GM21723 (cell line): ENCODE data around the gene GNAI1.

Source experiments
- ATAC-seq: cut with Tn5 transposase; IDR thresholded peaks from one replicate; pipeline ENCODE4 v1.9.1; 2021; ENCODE audit warnings: mild to moderate bottlenecking, moderate library complexity; ENCODE audit not compliant: unreplicated experiment

The GNAI1 gene

GRCh38 chr7:80131675-80132435 is 2.8 kb upstream of the GNAI1 start:
- ATAC-seq = no peak

GRCh38 chr7:80132594-80132993 is 2.0 kb upstream of the GNAI1 start:
- no peak for ATAC-seq

GRCh38 chr7:80133361-80134114 is 1.1 kb upstream of the GNAI1 start:
- no peak for ATAC-seq

DNA sequence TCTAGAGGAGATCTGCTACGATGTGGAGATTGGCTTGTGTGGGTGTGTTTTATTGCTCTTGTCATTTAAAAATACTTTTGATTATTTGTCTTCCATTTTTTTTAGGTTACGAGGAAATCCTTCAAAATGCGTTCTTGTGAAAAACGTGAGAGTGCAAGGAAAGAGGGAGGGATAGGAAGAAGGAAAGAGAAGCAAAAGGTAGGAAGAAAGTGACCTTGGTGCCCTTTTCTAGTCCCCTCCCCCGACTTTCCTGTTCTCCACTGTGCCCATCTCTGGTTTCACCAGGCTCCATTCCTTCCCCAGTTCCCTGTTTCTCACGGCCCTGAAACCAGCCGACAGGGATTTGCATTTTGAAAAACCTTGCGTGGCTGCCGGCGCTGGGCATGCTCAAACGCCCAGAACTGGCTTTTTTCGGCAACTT is 506 bp upstream of the GNAI1 start:
- ATAC-seq = no peak

DNA sequence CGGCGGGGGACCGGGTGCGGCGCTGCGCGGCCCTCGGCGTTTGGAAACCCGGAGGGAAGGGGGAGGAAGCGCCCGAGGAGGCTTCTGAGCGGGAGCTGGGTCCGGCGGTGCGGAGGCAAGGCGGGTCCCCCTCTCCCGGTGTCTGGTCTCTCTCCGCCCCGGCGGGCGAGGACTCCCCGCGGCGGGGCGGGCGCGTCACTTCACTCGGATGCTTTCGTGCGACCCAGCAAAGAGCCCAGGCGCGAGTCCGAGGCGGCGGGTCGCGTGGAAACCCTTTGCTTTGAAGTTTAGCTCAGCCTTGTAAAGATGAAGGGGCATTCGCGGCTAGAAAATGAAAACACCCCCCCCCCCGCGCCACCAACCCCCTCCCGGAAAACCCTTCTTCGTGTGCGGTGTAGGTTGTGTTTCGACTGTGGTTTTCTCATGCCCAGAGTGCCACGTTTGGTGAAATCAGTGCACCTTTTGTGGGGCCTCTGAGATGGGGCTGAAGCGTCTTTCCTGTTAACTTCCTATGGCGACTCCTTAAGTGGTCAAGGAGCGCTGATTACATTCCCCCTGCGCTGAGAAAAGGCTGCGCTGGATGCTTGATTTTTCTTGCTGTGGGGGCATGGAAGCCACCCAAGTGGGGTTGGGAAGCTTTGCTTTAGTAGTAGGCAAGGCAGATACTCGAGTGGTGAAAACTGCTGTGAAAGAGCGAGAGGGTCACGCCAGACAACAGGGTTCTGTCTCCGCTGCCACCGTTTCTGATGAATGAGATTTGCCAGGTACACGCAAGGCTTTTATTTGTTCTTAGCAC is 876 bp downstream of the GNAI1 start:
- ATAC-seq = no peak

DNA sequence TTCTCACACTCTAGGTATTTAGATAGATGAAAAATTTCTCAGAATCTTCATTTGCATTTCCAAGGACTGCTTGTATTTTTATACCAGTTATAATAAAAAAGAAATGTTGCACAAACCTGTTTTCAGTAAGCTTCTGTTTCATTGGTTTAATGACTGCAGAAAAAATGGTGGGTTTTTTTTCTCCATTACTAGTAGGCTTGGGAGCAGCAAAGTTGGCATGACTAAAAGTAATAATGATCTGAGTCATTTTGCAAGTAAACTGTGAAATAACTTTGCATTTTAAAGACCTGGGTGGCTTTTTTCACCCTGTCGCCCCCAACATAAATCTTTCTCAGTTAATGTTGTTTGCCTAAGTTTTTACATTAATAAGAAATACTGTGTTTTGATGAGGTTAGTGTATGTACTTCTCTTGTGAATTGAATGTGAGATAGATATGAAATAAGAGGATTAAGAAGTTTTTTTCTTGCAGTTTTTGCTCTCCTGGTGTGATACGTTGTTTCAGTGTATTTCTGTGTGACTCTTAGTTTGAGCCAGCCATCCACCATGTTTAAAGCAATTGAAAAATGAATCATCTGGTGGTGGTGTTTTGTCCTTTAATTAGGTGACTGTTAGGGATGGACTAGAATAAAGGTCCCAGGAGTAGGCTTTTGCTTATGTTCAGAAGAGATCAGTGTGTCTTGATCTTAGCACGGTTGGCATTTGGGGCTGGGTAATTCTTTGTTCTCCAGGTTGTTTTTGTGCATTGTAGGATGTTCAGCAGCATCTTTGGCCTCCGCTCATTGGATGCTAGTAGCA is 1.8 kb downstream of the GNAI1 start:
- peak; percentile 38 for ATAC-seq

- ATAC-seq = no peak
Observed at GRCh38 chr7:80137410-80137809, 2.8 kb downstream of the GNAI1 start.

GRCh38 chr7:80139236-80139635 is 4.6 kb downstream of the GNAI1 start:
- no peak for ATAC-seq

GRCh38 chr7:80140388-80140787 is 5.8 kb downstream of the GNAI1 start:
- no peak for ATAC-seq

DNA sequence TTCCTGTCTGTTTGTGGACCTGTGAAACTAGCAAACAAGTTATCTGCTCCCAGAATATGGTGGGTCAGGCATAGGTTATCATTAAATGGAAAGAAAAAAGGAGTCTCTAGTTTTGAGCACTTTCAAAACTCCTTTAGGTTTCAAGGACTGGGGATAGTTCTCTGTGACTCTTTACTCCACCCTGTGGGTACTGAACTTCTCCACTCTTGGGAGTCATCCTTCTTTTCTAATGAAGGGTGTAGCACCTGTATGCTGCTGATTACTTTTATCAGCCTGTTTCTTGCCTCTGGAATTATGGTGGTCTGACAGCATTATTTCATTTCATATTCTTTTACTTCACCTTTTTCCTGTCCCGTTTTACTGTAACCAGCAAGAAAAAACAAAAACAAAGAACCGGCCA is 6.7 kb downstream of the GNAI1 start:
- no peak for ATAC-seq

DNA sequence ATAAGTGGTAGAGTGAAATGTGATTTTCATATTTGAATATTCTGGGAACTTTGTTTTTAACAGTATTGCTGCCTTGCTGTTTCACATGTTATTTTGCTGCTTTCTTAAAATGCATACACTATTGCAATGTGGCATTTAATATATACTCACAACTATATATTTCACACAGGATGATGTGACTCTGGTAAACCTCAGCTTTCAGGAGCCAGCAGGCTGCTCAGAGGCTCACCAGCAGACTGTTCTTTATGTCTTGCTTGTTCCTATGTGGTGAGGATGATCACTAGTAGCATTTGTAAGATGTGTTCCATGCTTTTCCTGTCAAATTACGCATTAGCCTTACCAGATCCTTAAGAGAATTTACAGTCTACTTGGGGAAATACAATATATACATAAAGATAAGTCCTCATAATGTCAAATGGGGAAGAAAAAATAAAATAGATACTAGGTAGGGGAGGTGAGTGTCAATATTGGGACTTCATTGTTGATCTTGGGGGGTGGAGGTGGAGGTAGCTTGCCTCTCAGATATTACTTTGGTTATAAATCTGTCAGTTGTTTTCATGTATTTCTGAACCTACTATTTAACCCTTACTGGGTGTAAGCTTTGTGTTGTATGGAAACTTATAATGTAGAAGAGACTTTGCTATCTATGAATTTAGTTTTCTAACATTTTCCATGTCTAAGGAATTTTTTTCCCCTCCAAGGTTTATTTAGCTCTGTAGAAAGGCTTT is 8.4 kb downstream of the GNAI1 start:
- ATAC-seq = no peak

DNA sequence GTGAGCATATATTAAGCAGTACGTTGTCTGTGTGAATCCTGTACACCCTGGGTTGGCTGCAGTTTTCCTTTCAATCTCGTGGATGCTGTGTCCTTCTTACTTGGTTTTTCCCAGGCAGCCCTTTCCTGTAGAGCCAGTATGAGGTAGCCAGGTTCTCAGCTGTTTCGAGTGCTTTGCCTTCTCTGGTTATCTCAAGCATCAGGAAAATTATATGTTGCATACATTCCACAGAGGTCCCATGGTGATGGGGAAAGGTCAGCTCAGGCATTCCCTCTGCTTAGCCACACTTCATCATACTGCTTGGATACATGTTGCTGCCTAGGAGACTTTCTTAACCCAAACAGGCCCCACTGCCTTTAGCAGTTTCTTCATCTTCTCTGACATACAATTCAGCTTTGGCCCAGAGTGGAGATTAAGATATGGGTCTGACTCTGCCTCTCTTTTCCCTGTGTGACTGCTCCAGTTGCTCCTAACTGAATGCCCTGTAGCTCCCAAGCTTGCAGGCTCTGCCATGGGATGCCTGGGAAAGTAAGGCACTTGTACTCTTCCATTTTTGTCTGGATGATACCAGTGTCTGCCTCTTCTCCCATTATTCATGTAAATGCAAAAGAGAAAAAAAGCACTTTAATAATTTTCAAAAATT is 11.3 kb downstream of the GNAI1 start:
- ATAC-seq = no peak

DNA sequence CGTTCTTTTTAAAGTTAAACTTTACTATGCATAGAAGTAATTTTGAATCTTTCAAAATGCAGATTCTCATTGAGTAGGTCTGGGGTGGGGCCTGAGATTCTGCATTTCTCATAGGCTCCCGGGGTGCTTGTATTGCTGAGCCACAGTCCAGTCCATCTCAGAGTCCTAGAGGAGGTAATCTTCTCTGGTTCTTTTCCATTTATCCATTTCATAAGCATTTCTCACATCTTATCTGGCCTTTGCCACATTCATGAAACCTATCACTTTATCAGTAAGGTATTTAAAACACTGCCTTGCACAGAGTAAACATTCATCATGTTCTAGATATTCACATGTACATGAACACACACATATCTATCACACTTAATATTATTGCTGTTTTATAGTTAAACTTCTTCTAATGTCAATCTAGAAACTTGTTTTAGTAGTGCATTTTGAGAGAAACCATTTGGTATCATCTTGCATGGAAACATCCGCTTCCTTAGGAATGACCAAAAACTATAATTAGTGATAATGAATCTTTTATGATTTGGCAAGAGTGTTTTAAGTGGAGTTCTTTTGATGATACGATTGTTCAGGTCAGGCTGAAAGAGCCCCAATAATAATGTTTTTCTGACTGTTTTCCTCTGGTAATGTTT is 12.0 kb downstream of the GNAI1 start:
- ATAC-seq = no peak

- ATAC-seq = no peak
Observed at GRCh38 chr7:80147543-80148391, 13.1 kb downstream of the GNAI1 start.

DNA sequence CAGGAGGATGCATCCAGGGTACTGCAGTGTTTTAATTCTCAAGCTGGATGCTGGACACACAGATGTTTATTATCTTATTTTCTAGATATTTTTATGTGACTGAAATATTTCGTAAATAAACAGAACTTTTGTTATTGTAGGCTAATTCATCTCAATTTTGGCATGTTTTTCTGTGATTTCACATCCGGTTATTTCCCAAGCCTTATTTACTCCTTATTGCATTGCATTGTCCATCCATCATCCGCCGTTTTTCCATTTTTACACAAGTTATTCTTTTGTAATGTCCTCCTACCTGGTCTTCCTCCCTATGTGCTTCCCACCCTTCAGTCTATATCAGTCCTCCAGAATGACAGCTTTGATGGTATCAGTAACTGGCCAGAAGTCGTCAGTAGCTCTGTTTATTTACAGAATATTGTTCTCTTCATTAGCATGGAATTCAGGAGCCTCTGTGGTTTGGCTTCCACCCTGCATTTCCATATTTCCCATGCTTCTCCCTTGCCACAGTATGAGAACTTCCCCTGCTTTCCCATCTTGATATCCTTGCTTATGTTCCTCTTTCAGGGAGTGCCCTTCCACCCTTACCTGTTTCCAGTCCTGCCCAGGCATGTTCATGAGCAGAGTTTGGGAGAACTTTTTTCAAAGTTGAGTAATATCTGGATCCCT is 16.1 kb downstream of the GNAI1 start:
- no peak for ATAC-seq

DNA sequence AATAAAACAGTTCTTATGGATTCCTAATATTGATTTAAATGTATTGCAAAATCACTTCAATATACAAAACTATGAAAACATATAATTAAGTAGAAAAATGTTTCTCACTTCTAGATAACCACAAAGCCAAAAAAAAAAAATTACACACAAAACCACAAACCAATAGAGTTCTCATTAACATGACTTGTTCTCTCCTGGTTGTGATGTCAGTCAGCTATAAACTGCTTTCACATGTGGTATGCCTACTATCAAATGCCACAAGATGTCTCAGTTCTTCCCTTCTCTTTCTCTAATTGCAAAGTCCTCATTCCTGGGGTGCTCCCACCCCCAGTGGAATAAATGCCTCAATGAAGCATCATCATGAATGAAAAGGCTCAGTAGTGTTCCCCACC is 16.6 kb downstream of the GNAI1 start:
- no peak for ATAC-seq

DNA sequence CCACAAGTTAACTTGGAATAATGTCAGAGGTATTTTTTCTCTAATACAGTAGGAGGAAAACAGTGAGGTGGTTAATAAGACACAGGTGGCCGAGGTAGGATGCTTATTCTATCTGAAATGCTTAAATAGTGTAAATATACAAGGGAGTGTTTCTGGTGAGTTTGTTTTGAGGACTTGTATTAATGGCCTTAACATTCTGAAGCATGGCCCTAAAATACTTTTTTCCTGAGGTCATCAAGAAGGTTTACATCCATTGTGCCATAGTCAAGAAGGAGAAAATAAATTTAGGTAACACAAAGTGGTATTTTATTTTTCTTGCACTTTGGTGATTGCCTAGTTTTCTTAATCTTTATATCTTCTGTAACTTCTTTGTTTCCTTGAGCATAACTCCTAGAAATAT is 18.8 kb downstream of the GNAI1 start:
- ATAC-seq = no peak
